Activated B cell treated with CpG ODN at 0.5 μM for 24 hours (primary cell): ENCODE results near the gene CNDP2. TPM values are rescaled to one million over a fixed set of nuclear protein-coding genes. Genes with fewer than 3 reads are reported as not detected.

Experiments used
- ATAC-seq: fragments of 200-7000 bp; cut with Tn5 transposase; one replicate; pipeline ENCODE4 v1.10.0; 2021; ENCODE audit warnings: low read depth, mild to moderate bottlenecking, moderate library complexity
- CTCF ChIA-PET: fragments of 350-600 bp; sonication (Branson Sonifier 250); formaldehyde crosslinking; loops from one replicate; lab custom pipeline; 2021; ENCODE audit warnings: antibody characterized with exemption; lab: Charles Lee
- POLR2A ChIA-PET: fragments of 350-600 bp; sonication (Branson Sonifier 250); formaldehyde crosslinking; loops from one replicate; lab custom pipeline; 2021; ENCODE audit warnings: antibody characterized with exemption; lab: Charles Lee
- DNase-seq: peaks from one replicate; pipeline ENCODE4 v3.0.0; 2022
- H3K27ac Mint-ChIP-seq: one replicate; pipeline ENCODE4 v1.8.0; 2020; ENCODE audit warnings: mixed read lengths
- H3K27me3 Mint-ChIP-seq: one replicate; pipeline ENCODE4 v1.8.0; 2021; ENCODE audit warnings: mixed read lengths
- H3K36me3 Mint-ChIP-seq: one replicate; pipeline ENCODE4 v1.8.0; 2021; ENCODE audit warnings: low read depth, mixed read lengths
- H3K4me1 Mint-ChIP-seq: one replicate; pipeline ENCODE4 v1.8.0; 2021; ENCODE audit warnings: mixed read lengths
- H3K4me3 Mint-ChIP-seq: one replicate; pipeline ENCODE4 v1.8.0; 2020; ENCODE audit warnings: mild to moderate bottlenecking, mixed read lengths
- H3K9me3 Mint-ChIP-seq: one replicate; pipeline ENCODE4 v1.8.0; 2020; ENCODE audit warnings: mixed read lengths
- intact Hi-C: fragments of 100-400 bp; cut with micrococcal nuclease; formaldehyde crosslinking; loops from one replicate; pipeline ENCODE4 v1.15.1; 2024
- total RNA-seq: library from RNA; stranded (reverse); gene quantifications from 2 replicates; pipeline ENCODE4 v1.2.3, GENCODE V29; 2022
- TF ChIP-seq, protein P1 (sequence below): fragments of 200-600 bp; IDR thresholded peaks from one replicate; pipeline ENCODE4 v1.8.0; 2022; ENCODE audit warnings: antibody characterized with exemption, mild to moderate bottlenecking

Gene CNDP2
- total RNA-seq, 1 donor from 2014 or later: 208 TPM

DNA sequence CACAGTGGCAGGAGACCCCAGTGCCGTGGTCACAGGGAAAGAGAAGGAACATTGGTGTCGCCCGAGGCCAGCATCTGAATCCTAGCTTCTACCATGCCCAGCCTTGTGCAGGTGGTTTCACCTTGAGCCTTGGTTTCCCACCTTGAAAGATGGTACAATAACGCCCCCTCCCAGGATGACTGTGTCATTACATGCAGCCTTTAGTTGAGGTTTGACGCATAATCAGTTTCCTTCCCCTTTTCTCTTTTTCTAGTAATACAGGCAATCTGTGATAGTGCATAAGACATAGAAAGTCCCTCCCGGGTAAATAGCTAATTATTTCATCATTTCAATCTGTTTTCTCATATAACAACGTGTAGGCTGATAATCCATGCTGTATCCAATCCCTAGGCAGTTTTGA is 71.7 kb downstream of the CNDP2 start:
- Mint-ChIP-seq H3K27ac (no peak overlapping the region), H3K36me3 (no peaks in the 10 kb centered on the region), H3K9me3 (peaks cover 6% of the 10 kb centered on the region), H3K27me3 (peaks cover 11% of the 10 kb centered on the region), H3K4me1 (no peaks in the 10 kb centered on the region), H3K4me3 (no peak overlapping the region)
- intact Hi-C loops: no loop called here
- ChIA-PET POLR2A (no interaction called here), CTCF (interaction anchor here (1.3 kb wide), 1 partner anchor 16 kb away, joined by 3 read pairs; no protein-coding TSS in a partner anchor)
- DNase-seq (no peak), ATAC-seq (no peak)
- TF ChIP-seq, protein P1, sequence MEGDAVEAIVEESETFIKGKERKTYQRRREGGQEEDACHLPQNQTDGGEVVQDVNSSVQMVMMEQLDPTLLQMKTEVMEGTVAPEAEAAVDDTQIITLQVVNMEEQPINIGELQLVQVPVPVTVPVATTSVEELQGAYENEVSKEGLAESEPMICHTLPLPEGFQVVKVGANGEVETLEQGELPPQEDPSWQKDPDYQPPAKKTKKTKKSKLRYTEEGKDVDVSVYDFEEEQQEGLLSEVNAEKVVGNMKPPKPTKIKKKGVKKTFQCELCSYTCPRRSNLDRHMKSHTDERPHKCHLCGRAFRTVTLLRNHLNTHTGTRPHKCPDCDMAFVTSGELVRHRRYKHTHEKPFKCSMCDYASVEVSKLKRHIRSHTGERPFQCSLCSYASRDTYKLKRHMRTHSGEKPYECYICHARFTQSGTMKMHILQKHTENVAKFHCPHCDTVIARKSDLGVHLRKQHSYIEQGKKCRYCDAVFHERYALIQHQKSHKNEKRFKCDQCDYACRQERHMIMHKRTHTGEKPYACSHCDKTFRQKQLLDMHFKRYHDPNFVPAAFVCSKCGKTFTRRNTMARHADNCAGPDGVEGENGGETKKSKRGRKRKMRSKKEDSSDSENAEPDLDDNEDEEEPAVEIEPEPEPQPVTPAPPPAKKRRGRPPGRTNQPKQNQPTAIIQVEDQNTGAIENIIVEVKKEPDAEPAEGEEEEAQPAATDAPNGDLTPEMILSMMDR: no peak

DNA sequence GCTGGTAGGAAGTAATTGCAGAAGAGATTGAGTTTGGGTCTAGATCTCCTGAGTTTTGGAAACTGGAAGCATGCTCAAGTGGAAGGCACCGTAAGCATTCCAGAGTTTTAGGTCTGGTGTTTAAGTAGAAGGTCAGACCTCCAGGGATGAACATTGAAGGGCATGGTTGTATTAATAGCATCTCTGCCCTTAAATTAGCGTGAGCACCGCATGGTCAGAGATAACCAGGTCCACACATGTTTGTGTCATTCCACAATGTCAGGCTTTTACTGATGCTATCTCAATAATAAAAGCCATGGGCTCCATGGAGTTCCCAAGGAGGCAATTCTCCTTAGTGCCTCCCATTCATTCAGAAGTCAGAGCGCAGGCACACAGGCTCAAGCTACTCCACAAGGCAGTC is 73.2 kb downstream of the CNDP2 start:
- DNase-seq (no peak), ATAC-seq (no peak)
- CTCF ChIA-PET: no interaction called here
- POLR2A ChIA-PET: no interaction called here
- TF ChIP-seq, protein P1: no peak
- H3K4me1 Mint-ChIP-seq: no peaks in the 10 kb centered on the region
- intact Hi-C loops: no loop called here
- H3K9me3 Mint-ChIP-seq: peaks cover 6% of the 10 kb centered on the region
- H3K27ac Mint-ChIP-seq: no peak overlapping the region
- H3K36me3 Mint-ChIP-seq: no peaks in the 10 kb centered on the region
- no peak overlapping the region for H3K4me3 Mint-ChIP-seq
- peaks cover 11% of the 10 kb centered on the region for H3K27me3 Mint-ChIP-seq

DNA sequence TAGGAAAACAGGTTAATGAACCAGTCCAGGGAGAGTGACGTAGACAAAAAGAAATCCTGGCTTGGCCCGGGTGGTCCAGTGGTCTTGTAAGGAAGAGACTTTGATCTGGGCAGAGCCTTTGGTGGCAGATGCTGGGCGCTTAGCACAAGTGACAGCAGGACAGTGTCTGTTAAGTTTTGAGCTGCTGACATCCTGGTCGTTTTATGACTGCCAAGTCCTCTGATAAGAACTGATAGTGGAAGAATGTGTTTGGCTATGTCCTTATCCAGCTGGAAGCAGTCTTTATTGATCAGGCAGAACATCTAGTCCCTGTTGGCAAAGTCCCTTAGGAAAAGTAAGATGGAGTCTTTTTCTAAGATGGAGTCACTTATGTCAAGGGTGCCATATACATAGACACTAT is 74.1 kb downstream of the CNDP2 start:
- Mint-ChIP-seq H3K27ac (no peak overlapping the region), H3K9me3 (peaks cover 6% of the 10 kb centered on the region), H3K4me1 (no peaks in the 10 kb centered on the region), H3K4me3 (no peak overlapping the region), H3K27me3 (peaks cover 11% of the 10 kb centered on the region), H3K36me3 (no peaks in the 10 kb centered on the region)
- intact Hi-C loops: no loop called here
- ChIA-PET CTCF (no interaction called here), POLR2A (no interaction called here)
- TF ChIP-seq, protein P1: no peak
- ATAC-seq: no peak
- DNase-seq: no peak

DNA sequence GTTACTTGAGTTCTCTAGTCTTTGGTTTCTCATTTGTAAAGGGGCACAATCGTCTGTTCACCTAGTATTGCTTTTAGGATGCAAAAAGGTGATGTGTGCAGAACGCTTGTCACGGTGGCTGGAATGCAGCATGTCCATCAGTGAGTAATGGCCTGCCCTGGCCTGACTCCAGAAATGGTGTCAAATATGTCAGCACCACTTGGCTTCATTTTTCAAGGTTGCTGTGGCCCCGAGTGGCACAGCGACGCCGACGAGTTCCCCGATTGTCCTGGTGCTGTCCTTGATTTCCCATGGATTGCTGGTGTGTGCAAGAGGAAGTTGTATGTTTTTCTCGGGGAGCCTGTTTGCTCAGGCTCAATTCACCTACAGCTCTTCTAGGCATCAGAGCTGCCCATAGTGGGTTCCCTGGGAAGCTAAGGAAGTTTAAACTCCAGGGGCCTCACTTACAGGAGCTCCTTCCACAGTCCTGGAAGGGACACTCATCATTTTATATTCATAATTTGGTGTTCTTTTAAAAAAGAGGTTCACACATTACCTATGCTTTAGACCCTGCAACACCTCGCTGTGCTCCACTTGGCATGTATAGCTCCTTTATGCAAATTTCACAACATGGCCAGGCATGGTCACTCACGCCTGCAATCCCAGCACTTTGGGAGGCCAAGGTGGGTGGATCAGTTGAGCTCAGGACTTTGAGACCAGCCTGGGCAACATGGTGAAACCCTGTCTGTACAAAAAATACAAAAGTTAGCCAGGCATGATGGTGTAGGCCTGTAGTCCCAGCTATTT is 75.9 kb downstream of the CNDP2 start:
- TF ChIP-seq, protein P1: no peak
- ChIA-PET CTCF (no interaction called here), POLR2A (no interaction called here)
- no peak overlapping the region for H3K4me3 Mint-ChIP-seq
- peaks cover 2% of the 10 kb centered on the region for H3K9me3 Mint-ChIP-seq
- H3K36me3 Mint-ChIP-seq: no peaks in the 10 kb centered on the region
- H3K27ac Mint-ChIP-seq: no peak overlapping the region
- ATAC-seq: no peak
- peaks cover 14% of the 10 kb centered on the region for H3K27me3 Mint-ChIP-seq
- H3K4me1 Mint-ChIP-seq: no peaks in the 10 kb centered on the region
- DNase-seq: no peak
- intact Hi-C loops: no loop called here

DNA sequence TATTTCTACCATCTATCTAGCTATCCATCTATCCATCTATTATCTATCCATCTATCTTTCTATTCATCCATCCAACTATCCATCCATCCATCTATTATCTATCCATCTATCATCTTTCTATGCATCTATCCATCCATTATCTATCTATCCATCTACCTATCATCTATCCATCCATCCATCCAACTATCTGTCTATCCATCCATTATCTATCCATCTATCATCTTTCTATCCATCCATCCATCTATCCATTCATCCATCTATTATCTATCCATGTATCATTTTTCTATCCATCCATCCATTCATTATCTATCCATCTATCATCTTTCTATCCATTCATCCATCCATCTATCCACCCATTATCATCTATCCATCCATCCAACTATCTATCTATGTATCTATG is 76.9 kb downstream of the CNDP2 start:
- Mint-ChIP-seq H3K36me3 (no peaks in the 10 kb centered on the region), H3K9me3 (no peaks in the 10 kb centered on the region), H3K27me3 (peaks cover 17% of the 10 kb centered on the region), H3K4me3 (no peak overlapping the region), H3K27ac (no peak overlapping the region), H3K4me1 (no peaks in the 10 kb centered on the region)
- TF ChIP-seq, protein P1: no peak
- intact Hi-C loops: no loop called here
- no peak for ATAC-seq
- POLR2A ChIA-PET: no interaction called here
- CTCF ChIA-PET: no interaction called here
- no peak for DNase-seq

Other genes with a start within 250 kb of the CNDP2 start
- gene CYB5A, start 204.4 kb upstream of the CNDP2 start, total RNA-seq: 46.2 and 47.2 TPM in 2 replicates
- not detected in 2 replicates for gene C18orf63, start 180.5 kb upstream of the CNDP2 start, total RNA-seq
- not detected in 2 replicates for gene DIPK1C, start 39.1 kb upstream of the CNDP2 start, total RNA-seq
- gene CNDP1, start 38.1 kb downstream of the CNDP2 start, total RNA-seq: 0.15 and 0.33 TPM in 2 replicates
- gene ZNF407, start 101.5 kb downstream of the CNDP2 start, total RNA-seq: 24.0 and 26.7 TPM in 2 replicates